Measurements from ENCODE around the gene FLVCR2. TPM values are rescaled to one million over a fixed set of nuclear protein-coding genes. Genes with fewer than 3 reads are reported as not detected.

The FLVCR2 gene
- total and polyA plus RNA-seq, 2 of the 13 experiments (the other 11 are each of a cell fraction or from before 2014, with no cell fraction given) = 9.9 to 10.5 TPM

DNA sequence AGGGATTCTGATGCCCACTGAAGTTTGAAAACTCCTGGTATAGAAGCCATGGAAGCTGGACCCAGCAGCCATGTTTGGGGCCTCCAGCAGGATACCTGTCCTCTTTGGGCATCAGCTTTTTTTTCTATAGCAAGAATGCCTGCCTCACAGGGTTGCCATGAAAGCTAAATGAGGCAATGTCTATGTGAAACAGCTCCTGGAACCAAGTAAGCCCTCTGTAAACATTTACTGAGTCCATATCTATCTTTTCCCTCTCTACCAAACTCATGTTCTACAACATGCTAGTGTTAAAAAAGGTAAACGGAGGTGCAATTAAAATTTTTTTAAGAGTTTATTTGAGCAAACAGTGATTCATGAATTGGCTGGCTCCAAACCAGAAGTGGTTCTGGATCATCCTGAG, 28.6 kb downstream of the FLVCR2 start (continued):
- TF ChIP-seq, protein P1, sequence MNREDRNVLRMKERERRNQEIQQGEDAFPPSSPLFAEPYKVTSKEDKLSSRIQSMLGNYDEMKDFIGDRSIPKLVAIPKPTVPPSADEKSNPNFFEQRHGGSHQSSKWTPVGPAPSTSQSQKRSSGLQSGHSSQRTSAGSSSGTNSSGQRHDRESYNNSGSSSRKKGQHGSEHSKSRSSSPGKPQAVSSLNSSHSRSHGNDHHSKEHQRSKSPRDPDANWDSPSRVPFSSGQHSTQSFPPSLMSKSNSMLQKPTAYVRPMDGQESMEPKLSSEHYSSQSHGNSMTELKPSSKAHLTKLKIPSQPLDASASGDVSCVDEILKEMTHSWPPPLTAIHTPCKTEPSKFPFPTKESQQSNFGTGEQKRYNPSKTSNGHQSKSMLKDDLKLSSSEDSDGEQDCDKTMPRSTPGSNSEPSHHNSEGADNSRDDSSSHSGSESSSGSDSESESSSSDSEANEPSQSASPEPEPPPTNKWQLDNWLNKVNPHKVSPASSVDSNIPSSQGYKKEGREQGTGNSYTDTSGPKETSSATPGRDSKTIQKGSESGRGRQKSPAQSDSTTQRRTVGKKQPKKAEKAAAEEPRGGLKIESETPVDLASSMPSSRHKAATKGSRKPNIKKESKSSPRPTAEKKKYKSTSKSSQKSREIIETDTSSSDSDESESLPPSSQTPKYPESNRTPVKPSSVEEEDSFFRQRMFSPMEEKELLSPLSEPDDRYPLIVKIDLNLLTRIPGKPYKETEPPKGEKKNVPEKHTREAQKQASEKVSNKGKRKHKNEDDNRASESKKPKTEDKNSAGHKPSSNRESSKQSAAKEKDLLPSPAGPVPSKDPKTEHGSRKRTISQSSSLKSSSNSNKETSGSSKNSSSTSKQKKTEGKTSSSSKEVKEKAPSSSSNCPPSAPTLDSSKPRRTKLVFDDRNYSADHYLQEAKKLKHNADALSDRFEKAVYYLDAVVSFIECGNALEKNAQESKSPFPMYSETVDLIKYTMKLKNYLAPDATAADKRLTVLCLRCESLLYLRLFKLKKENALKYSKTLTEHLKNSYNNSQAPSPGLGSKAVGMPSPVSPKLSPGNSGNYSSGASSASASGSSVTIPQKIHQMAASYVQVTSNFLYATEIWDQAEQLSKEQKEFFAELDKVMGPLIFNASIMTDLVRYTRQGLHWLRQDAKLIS (CRISPR knock-in tag; IDR thresholded peaks at IDR 0.05) = no peak
- TF ChIP-seq CEBPB (IDR thresholded peaks at IDR 0.05; ENCODE audit: borderline replicate concordance, low read depth, low read length) = peak; percentile 22; the same call in 1 of the 2 replicates
- no peak for TF ChIP-seq SMC3 (IDR thresholded peaks at IDR 0.05; ENCODE audit: low read length)
- TF ChIP-seq SNAPC2 (CRISPR knock-in tag; IDR thresholded peaks at IDR 0.05) = no peak
- no peak for TF ChIP-seq ELF4 (CRISPR knock-in tag; IDR thresholded peaks at IDR 0.05; ENCODE audit: borderline replicate concordance)
- TF ChIP-seq ZZZ3 (CRISPR knock-in tag; IDR thresholded peaks at IDR 0.05; ENCODE audit: borderline replicate concordance) = no peak
- TF ChIP-seq FOXA3 (CRISPR knock-in tag; IDR thresholded peaks at IDR 0.05) = 0 out of 2 replicates have a peak, but pooled peaks have one; percentile 19

DNA sequence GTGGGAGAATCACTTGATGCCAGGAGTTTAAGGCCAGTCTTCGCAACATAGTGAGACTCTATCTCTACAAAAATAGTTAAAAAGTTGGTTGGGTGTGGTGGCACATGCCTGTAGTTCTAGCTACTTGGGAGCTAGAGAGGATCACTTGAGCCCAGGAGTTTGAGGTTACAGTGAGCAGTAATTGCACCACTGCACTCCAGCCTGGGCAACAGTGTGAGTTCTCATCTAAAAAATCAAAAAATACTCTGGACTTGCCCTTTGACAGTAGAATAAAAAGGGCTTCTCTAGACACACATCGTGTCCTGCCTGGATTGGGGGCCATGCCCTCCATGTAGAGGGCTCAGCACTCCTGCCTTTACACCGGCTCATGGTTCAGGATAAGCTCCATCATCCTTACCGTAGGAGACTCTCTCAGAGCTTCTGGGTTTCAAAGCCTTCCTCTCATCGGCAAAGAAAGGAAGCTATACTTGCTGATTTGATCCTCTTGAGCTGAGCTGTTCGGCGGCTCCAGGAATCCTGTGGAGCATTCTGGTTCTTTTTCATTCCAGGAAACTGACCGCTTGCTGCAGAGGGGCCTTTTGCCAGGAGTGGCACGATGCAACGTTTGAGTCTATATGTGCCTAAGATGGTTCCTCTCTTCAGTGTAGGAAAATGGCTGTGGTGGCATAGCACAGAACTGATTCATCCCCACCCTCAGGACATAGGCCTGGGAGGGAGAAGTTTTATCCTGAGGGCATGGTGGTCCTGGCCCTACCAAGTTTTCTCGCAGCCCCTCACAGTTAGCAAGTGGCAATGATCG, 29.6 kb downstream of the FLVCR2 start:
- Histone ChIP-seq H3K4me3 (replicated peaks in 1 of 3; ENCODE audit: insufficient read depth in 1 of 3, low read depth in 2 of 3, low read length in 3 of 3) (no peak overlapping the region), H4K20me1 (ENCODE audit: insufficient read depth, low read length) (no peaks in the 10 kb centered on the region), H3K27me3 (ENCODE audit: control insufficient read depth in 1 of 2, insufficient read depth in 2 of 2, low read length in 2 of 2) (no peaks in the 10 kb centered on the region), H3K4me1 (ENCODE audit: insufficient read depth, low read length) (peaks cover 66% of the 10 kb centered on the region), H3K4me2 (ENCODE audit: low read depth, low read length) (no peak overlapping the region), H3K79me2 (ENCODE audit: insufficient read depth, low read length) (peaks cover 3% of the 10 kb centered on the region), H3K9me3 (ENCODE audit: low read length) (no peaks in the 10 kb centered on the region), H3K36me3 (replicated peaks in 1 of 2; ENCODE audit: control insufficient read depth in 1 of 2, insufficient read depth in 2 of 2, low read length in 2 of 2) (0 out of 5 replicates have a peak, but pooled peaks cover 0 to 1% of the 10 kb centered on the region in 2 experiments), H3K9ac (ENCODE audit: insufficient read depth, low read depth, low read length) (no peak overlapping the region), H2AFZ (ENCODE audit: low read length) (no peak overlapping the region), H3K27ac (ENCODE audit: extremely low read length, insufficient read depth, low read length) (no peak overlapping the region)
- 97% methylated on average over 12 of the region's 12 CpGs for WGBS (ENCODE audit: low lambda C conversion rate)
- ATAC-seq (no peak), DNase-seq (ENCODE audit: low spot score) (no peak), FAIRE-seq (no peak)
- ChIA-PET POLR2A (no interaction called here), CTCF (ENCODE audit: low intra/inter-chr PET ratio, low total read pairs) (no interaction called here)
- intact Hi-C loops (cut with micrococcal nuclease; ENCODE audit: unreplicated experiment) = loop anchor here (1.0 kb wide), 1 partner anchor 14 kb away; no protein-coding TSS in a partner anchor
- in situ Hi-C loops (cut with HindIII; ENCODE audit: extremely low pct_ligation_motif_present, low pct_unique_long_range_greater_than_20kb) = no loop called here
- no TSS peak for BruUV-seq (replicated peaks)
- TF ChIP-seq CBFB (CRISPR knock-in tag; IDR thresholded peaks at IDR 0.05) = no peak
- no peak for TF ChIP-seq ZNF839 (CRISPR knock-in tag; IDR thresholded peaks at IDR 0.05; ENCODE audit: borderline replicate concordance)
- TF ChIP-seq, protein P2, sequence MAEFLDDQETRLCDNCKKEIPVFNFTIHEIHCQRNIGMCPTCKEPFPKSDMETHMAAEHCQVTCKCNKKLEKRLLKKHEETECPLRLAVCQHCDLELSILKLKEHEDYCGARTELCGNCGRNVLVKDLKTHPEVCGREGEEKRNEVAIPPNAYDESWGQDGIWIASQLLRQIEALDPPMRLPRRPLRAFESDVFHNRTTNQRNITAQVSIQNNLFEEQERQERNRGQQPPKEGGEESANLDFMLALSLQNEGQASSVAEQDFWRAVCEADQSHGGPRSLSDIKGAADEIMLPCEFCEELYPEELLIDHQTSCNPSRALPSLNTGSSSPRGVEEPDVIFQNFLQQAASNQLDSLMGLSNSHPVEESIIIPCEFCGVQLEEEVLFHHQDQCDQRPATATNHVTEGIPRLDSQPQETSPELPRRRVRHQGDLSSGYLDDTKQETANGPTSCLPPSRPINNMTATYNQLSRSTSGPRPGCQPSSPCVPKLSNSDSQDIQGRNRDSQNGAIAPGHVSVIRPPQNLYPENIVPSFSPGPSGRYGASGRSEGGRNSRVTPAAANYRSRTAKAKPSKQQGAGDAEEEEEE (CRISPR knock-in tag; IDR thresholded peaks at IDR 0.05; ENCODE audit: borderline replicate concordance) = no peak
- no peak for TF ChIP-seq HNRNPK (IDR thresholded peaks at IDR 0.05; ENCODE audit: low read depth, low read length, poor library complexity, severe bottlenecking)
- TF ChIP-seq SRSF4 (IDR thresholded peaks at IDR 0.05; ENCODE audit: low read depth, low read length, poor library complexity, severe bottlenecking) = no peak
- TF ChIP-seq, protein P3, sequence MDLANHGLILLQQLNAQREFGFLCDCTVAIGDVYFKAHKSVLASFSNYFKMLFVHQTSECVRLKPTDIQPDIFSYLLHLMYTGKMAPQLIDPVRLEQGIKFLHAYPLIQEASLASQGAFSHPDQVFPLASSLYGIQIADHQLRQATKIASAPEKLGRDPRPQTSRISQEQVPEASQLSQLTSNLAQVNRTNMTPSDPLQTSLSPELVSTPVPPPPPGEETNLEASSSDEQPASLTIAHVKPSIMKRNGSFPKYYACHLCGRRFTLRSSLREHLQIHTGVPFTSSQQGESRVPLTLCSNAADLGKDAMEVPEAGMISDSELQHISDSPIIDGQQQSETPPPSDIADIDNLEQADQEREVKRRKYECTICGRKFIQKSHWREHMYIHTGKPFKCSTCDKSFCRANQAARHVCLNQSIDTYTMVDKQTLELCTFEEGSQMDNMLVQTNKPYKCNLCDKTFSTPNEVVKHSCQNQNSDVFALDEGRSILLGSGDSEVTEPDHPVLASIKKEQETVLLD (CRISPR knock-in tag; IDR thresholded peaks at IDR 0.05; ENCODE audit: low read depth) = no peak
- no peak for TF ChIP-seq ETV6 (CRISPR knock-in tag; conservative IDR thresholded peaks at IDR 0.05)

All from HepG2 (cell line).